GM12878 (cell line): Measurements from ENCODE around the gene PFKL. TPM values are rescaled to one million over a fixed set of nuclear protein-coding genes. Genes with fewer than 3 reads are reported as not detected.

Source experiments
- ATAC-seq: fragments of 200-7000 bp; cut with Tn5 transposase; 3 replicates; pipeline ENCODE4 v1.9.1; 2020; ENCODE audit warnings: mild to moderate bottlenecking, moderate library complexity
- BruUV-seq: library from RNA; stranded (reverse); fragments of 400-500 nt; replicated peaks from 2 replicates; lab custom pipeline; 2021; lab: Mats Ljungman, UMichigan
- CTCF ChIA-PET: fragments of 300-600 bp; sonication (Branson Sonifier 250); formaldehyde crosslinking; extraction: SDS; loops from one replicate; lab custom pipeline; 2021; ENCODE audit warnings: inconsistent platforms; lab: Yijun Ruan, JAX
- POLR2A ChIA-PET: fragments of 350-600 bp; formaldehyde crosslinking; extraction: SDS; loops from one replicate; lab custom pipeline; 2021; ENCODE audit warnings: inconsistent platforms; lab: Charles Lee
- RAD21 ChIA-PET: fragments of 300-600 bp; sonication (Branson Sonifier 250); formaldehyde crosslinking; loops from one replicate; lab custom pipeline; 2023; ENCODE audit warnings: antibody characterized with exemption; ENCODE audit not compliant: unreplicated experiment; lab: Charles Lee
- SMC1A ChIA-PET: fragments of 300-600 bp; sonication (Branson Sonifier 250); formaldehyde crosslinking; loops from one replicate; lab custom pipeline; 2023; ENCODE audit not compliant: unreplicated experiment, uncharacterized antibody; lab: Charles Lee
- DNase-seq: peaks from one replicate; pipeline ENCODE4 v3.0.0-alpha.2; 2011; ENCODE audit warnings: low read depth, low spot score
- FAIRE-seq: peaks from 3 replicates; lab custom pipeline; 2011; peaks lifted over from hg19 to GRCh38; lab: Jason Lieb, UNC
- H2AFZ ChIP-seq: 2 replicates; pipeline ENCODE4 v1.6.0; 2011; ENCODE audit warnings: low read depth, low read length, control low read depth; ENCODE audit not compliant: control insufficient read depth
- H3K27ac ChIP-seq: 2 replicates; pipeline ENCODE4 v1.5.1; 2011; ENCODE audit warnings: control low read depth; ENCODE audit not compliant: control insufficient read depth, insufficient read depth
- H3K27me3 ChIP-seq, 2 experiments: replicated peaks in 1 of 2; 2 replicates each; pipeline versions ENCODE4 v1.6.0 to v1.6.1; 2011; ENCODE audit warnings: low read length in 1 of 2; ENCODE audit not compliant: control insufficient read depth in 2 of 2, insufficient read depth in 2 of 2
- H3K36me3 ChIP-seq, 2 experiments: 2 replicates each; pipeline ENCODE4 v1.5.1; 2011; ENCODE audit warnings: low read length in 1 of 2; ENCODE audit not compliant: control insufficient read depth in 2 of 2, insufficient read depth in 2 of 2
- H3K4me1 ChIP-seq: 2 replicates; pipeline ENCODE4 v1.6.1; 2011; ENCODE audit warnings: mild to moderate bottlenecking, low read length, moderate library complexity, mixed read lengths; ENCODE audit not compliant: control insufficient read depth, insufficient read depth
- H3K4me2 ChIP-seq: 2 replicates; pipeline ENCODE4 v1.6.0; 2011; ENCODE audit warnings: control low read depth; ENCODE audit not compliant: control insufficient read depth, insufficient read depth
- H3K4me3 ChIP-seq: fragments of 200-600 bp; sonication (generic); 2 replicates; pipeline ENCODE4 v1.5.1; 2016
- H3K79me2 ChIP-seq: 2 replicates; pipeline ENCODE4 v1.6.0; 2011; ENCODE audit warnings: low read length; ENCODE audit not compliant: control insufficient read depth, insufficient read depth
- H3K9ac ChIP-seq: 2 replicates; pipeline ENCODE4 v1.8.0; 2011; ENCODE audit warnings: low read length, control low read depth, mixed read lengths; ENCODE audit not compliant: control insufficient read depth, insufficient read depth
- H3K9me3 ChIP-seq: replicated peaks from 3 replicates; pipeline ENCODE4 v1.5.1; 2011; ENCODE audit warnings: mild to moderate bottlenecking, low read length; ENCODE audit not compliant: control insufficient read depth, insufficient read depth
- H4K20me1 ChIP-seq: 2 replicates; pipeline ENCODE4 v1.6.0; 2011; ENCODE audit not compliant: control insufficient read depth, insufficient read depth
- ATF7 ChIP-seq: fragments of 450-650 bp; IDR thresholded peaks from 2 replicates; pipeline ENCODE4 v1.6.1; 2016; ENCODE audit warnings: low read depth, mild to moderate bottlenecking
- CBX5 ChIP-seq: sonication (generic); IDR thresholded peaks from 2 replicates; pipeline ENCODE4 v1.6.1; 2016; ENCODE audit warnings: low read depth, moderate library complexity, mild to moderate bottlenecking, inconsistent platforms
- CREB1 ChIP-seq: IDR thresholded peaks from 2 replicates; pipeline ENCODE4 v1.6.1; 2012; ENCODE audit warnings: low read depth, mild to moderate bottlenecking, inconsistent platforms
- NR2F1 ChIP-seq: fragments of 450-650 bp; conservative IDR thresholded peaks from 2 replicates; pipeline ENCODE4 v1.6.1; 2017; ENCODE audit warnings: mild to moderate bottlenecking
- RAD21 ChIP-seq: IDR thresholded peaks from 2 replicates; pipeline ENCODE4 v1.6.1; 2011; ENCODE audit warnings: mild to moderate bottlenecking, low read depth, low read length, moderate library complexity; ENCODE audit not compliant: insufficient read depth
- RBBP5 ChIP-seq: fragments of 200-600 bp; sonication (generic); conservative IDR thresholded peaks from 2 replicates; pipeline ENCODE4 v1.6.1; 2016
- RELA ChIP-seq: fragments of 450-650 bp; IDR thresholded peaks from 2 replicates; pipeline ENCODE4 v1.8.0; 2014; ENCODE audit warnings: borderline replicate concordance; ENCODE audit not compliant: partially characterized antibody
- SPI1 ChIP-seq: IDR thresholded peaks from 2 replicates; pipeline ENCODE4 v1.6.1; 2011; ENCODE audit warnings: low read depth, mild to moderate bottlenecking, low read length, moderate library complexity, borderline replicate concordance; ENCODE audit not compliant: insufficient read depth
- TAF1 ChIP-seq: IDR thresholded peaks from 2 replicates; pipeline ENCODE4 v1.6.1; 2011; ENCODE audit warnings: mild to moderate bottlenecking, low read depth, low read length, borderline replicate concordance
- ZBED1 ChIP-seq: IDR thresholded peaks from 2 replicates; pipeline ENCODE4 v1.6.1; 2016; ENCODE audit warnings: borderline replicate concordance
- WGBS: methylation state at CpG from one replicate; pipeline ENCODE4 v1.1.6; 2016; ENCODE audit warnings: low lambda C conversion rate; ENCODE audit not compliant: insufficient replicate concordance, insufficient coverage; ENCODE audit errors: missing lambda C conversion rate; 5-methylcytosine and 5-hydroxymethylcytosine counted together
- in situ Hi-C: fragments of 300-500 bp; cut with MboI; formaldehyde crosslinking; loops from 9 replicates; pipeline ENCODE4 v1.14.3; 2018; ENCODE audit warnings: mixed read lengths
- intact Hi-C: fragments of 100-400 bp; cut with micrococcal nuclease; formaldehyde crosslinking; loops from one replicate; pipeline ENCODE4 v1.14.2; 2022; ENCODE audit not compliant: unreplicated experiment
- polyA plus RNA-seq, 11 experiments: library from polyadenylated mRNA; depleted of rRNA in 4 of 11; unstranded in 6 of 11; stranded (reverse) in 5 of 11; fragments of >200 nt; fragmentation: Nextera tagmentation in 4 of 11; fragmentation: Illumina TruSeq in 1 of 11; extraction: Ambion mirVana in 4 of 11; extraction: Trizol in 1 of 11; gene quantifications; 1 replicate in 1 of 11; 2 replicates in 10 of 11; pipeline versions ENCODE4 v1.2.1 to v1.2.3, GENCODE V29; 2011 to 2016; ENCODE audit warnings: inconsistent platforms in 2 of 11, missing spikeins in 2 of 11, low read depth in 1 of 11
- total RNA-seq, 4 experiments: library from RNA; depleted of rRNA in 3 of 4; stranded (reverse); fragments of >200 nt in 3 of 4; fragmentation: Illumina TruSeq in 1 of 4; extraction: Trizol in 1 of 4; gene quantifications; 2 replicates each; pipeline versions ENCODE4 v1.2.1 to v1.2.3, GENCODE V29; 2013 to 2021

PFKL gene
- total and polyA plus RNA-seq, 10 of the 15 experiments (the other 5 are each of a cell fraction or from before 2014, with no cell fraction given): 1.2 to 192 (median 112) TPM

GRCh38 chr21:44286716-44287632 is 12.9 kb upstream of the PFKL start:
- RAD21 ChIA-PET: interaction anchor here (1.0 to 1.1 kb wide), 2 partner anchors 11 to 19 kb away, joined by 3 to 4 read pairs; no protein-coding TSS in a partner anchor
- CTCF ChIA-PET: interaction anchor here (1.1 kb wide), 1 partner anchor 10 kb away, joined by 4 read pairs; no protein-coding TSS in a partner anchor
- Histone ChIP-seq H3K79me2 (no peaks in the 10 kb centered on the region), H3K9ac (no peak overlapping the region), H3K36me3 (no peaks in the 10 kb centered on the region), H4K20me1 (no peaks in the 10 kb centered on the region; the same call in 1 of the 2 replicates), H3K9me3 (no peaks in the 10 kb centered on the region), H3K4me2 (no peak overlapping the region), H3K4me1 (peaks cover 6% of the 10 kb centered on the region; the same call in 1 of the 2 replicates), H3K27me3 (no peaks in the 10 kb centered on the region), H3K27ac (no peak overlapping the region), H3K4me3 (no peak overlapping the region), H2AFZ (no peak overlapping the region)
- ATAC-seq (peak; percentile 51), DNase-seq (no peak), FAIRE-seq (no peak)
- POLR2A ChIA-PET: interaction anchor here (1.0 to 1.4 kb wide), 2 partner anchors 9 to 11 kb away, joined by 3 read pairs; no protein-coding TSS in a partner anchor
- TF ChIP-seq SPI1 (peak; percentile 42; the same call in 1 of the 2 replicates), ZBED1 (no peak)
- BruUV-seq: no TSS peak
- WGBS: 41% methylated on average over 25 of the region's 31 CpGs
- SMC1A ChIA-PET: no interaction called here
- intact Hi-C loops: no loop called here
- in situ Hi-C loops: no loop called here

- ChIA-PET RAD21 (no interaction called here), CTCF (no interaction called here), POLR2A (no interaction called here), SMC1A (no interaction called here)
- BruUV-seq: no TSS peak
- Histone ChIP-seq H3K36me3 (no peaks in the 10 kb centered on the region), H3K27ac (no peak overlapping the region), H3K79me2 (no peaks in the 10 kb centered on the region), H3K4me3 (no peak overlapping the region), H4K20me1 (no peaks in the 10 kb centered on the region; the same call in 1 of the 2 replicates), H3K27me3 (no peaks in the 10 kb centered on the region), H2AFZ (no peak overlapping the region), H3K4me2 (no peak overlapping the region), H3K4me1 (peaks cover 2% of the 10 kb centered on the region; the same call in 1 of the 2 replicates), H3K9ac (no peak overlapping the region), H3K9me3 (no peaks in the 10 kb centered on the region)
- TF ChIP-seq ATF7 (no peak), RBBP5 (no peak), CBX5 (no peak), TAF1 (no peak), ZBED1 (no peak), RELA (no peak), CREB1 (no peak), NR2F1 (no peak), RAD21 (no peak)
- FAIRE-seq (no peak), ATAC-seq (no peak), DNase-seq (no peak)
- 45% methylated on average over 22 of the region's 23 CpGs for WGBS
- intact Hi-C loops (no loop called here), in situ Hi-C loops (no loop called here)
Observed at GRCh38 chr21:44288251-44289110, 11.4 kb upstream of the PFKL start.
